ENCODE measurements around the gene GREM2. TPM values are rescaled to one million over a fixed set of nuclear protein-coding genes. Genes with fewer than 3 reads are reported as not detected.

GREM2 gene
- total RNA-seq, 1 experiment from 2014 or later = not detected

- no peaks in the 10 kb centered on the region for H4K20me1 ChIP-seq (ENCODE audit: low read length)
Measured at GRCh38 chr1:240528591-240528990, 83.4 kb downstream of the GREM2 start.

GRCh38 chr1:240527086-240527485, 84.9 kb downstream of the GREM2 start:
- no peak overlapping the region for H2AFZ ChIP-seq (ENCODE audit: low read length)
- no peaks in the 10 kb centered on the region for H4K20me1 ChIP-seq (ENCODE audit: low read length)
- no peaks in the 10 kb centered on the region for H3K9me3 ChIP-seq (ENCODE audit: low read length)
- DNase-seq = no peak
- no peak overlapping the region for H3K4me2 ChIP-seq (ENCODE audit: low read length)
- peaks cover 53% of the 10 kb centered on the region for H3K27me3 ChIP-seq (ENCODE audit: low read length)
- no peaks in the 10 kb centered on the region for H3K9me2 ChIP-seq (replicated peaks; ENCODE audit: low read length)
- no peaks in the 10 kb centered on the region for H3K36me3 ChIP-seq (ENCODE audit: low read depth, low read length)
- no peak overlapping the region for H3K4me3 ChIP-seq (ENCODE audit: low read length)
- ChIA-PET CTCF (no interaction called here), POLR2A (ENCODE audit: unreplicated experiment) (no interaction called here)
- TF ChIP-seq EZH2 (IDR thresholded peaks at IDR 0.05; ENCODE audit: low read length, unreplicated experiment) = no peak
- TF ChIP-seq, protein P1, sequence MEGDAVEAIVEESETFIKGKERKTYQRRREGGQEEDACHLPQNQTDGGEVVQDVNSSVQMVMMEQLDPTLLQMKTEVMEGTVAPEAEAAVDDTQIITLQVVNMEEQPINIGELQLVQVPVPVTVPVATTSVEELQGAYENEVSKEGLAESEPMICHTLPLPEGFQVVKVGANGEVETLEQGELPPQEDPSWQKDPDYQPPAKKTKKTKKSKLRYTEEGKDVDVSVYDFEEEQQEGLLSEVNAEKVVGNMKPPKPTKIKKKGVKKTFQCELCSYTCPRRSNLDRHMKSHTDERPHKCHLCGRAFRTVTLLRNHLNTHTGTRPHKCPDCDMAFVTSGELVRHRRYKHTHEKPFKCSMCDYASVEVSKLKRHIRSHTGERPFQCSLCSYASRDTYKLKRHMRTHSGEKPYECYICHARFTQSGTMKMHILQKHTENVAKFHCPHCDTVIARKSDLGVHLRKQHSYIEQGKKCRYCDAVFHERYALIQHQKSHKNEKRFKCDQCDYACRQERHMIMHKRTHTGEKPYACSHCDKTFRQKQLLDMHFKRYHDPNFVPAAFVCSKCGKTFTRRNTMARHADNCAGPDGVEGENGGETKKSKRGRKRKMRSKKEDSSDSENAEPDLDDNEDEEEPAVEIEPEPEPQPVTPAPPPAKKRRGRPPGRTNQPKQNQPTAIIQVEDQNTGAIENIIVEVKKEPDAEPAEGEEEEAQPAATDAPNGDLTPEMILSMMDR (conservative IDR thresholded peaks at IDR 0.05; ENCODE audit: low read depth, low read length) = no peak
- TF ChIP-seq EZH2phosphoT487 (IDR thresholded peaks at IDR 0.05; ENCODE audit: borderline replicate concordance, low read length) = no peak
- no peak overlapping the region for H3K9ac ChIP-seq (ENCODE audit: low read length)
- no peak for ATAC-seq
- intact Hi-C loops (cut with micrococcal nuclease) = no loop called here
- no peak overlapping the region for H3K27ac ChIP-seq (ENCODE audit: low read length)
- no peaks in the 10 kb centered on the region for H3F3A ChIP-seq (ENCODE audit: low read length, unreplicated experiment)
- no peaks in the 10 kb centered on the region for H3K79me2 ChIP-seq (ENCODE audit: low read length)
- H3K4me1 ChIP-seq (ENCODE audit: insufficient read depth, low read length) = no peaks in the 10 kb centered on the region
- BruUV-seq (replicated peaks) = no TSS peak

More at GRCh38 chr1:240528591-240528990, 83.4 kb downstream of the GREM2 start:
- CTCF ChIA-PET = no interaction called here
- H3K9me2 ChIP-seq (replicated peaks; ENCODE audit: low read length) = no peaks in the 10 kb centered on the region
- H3K27me3 ChIP-seq (ENCODE audit: low read length) = peaks cover 68% of the 10 kb centered on the region
- H3K27ac ChIP-seq (ENCODE audit: low read length) = no peak overlapping the region
- no peaks in the 10 kb centered on the region for H3K9me3 ChIP-seq (ENCODE audit: low read length)
- no peaks in the 10 kb centered on the region for H3K79me2 ChIP-seq (ENCODE audit: low read length)
- no peak overlapping the region for H3K4me2 ChIP-seq (ENCODE audit: low read length)
- POLR2A ChIA-PET (ENCODE audit: unreplicated experiment) = no interaction called here
- ATAC-seq (no peak), DNase-seq (no peak)
- intact Hi-C loops (cut with micrococcal nuclease) = no loop called here
- TF ChIP-seq, protein P1 (conservative IDR thresholded peaks at IDR 0.05; ENCODE audit: low read depth, low read length) = no peak
- TF ChIP-seq EZH2phosphoT487 (IDR thresholded peaks at IDR 0.05; ENCODE audit: borderline replicate concordance, low read length) (no peak), EZH2 (IDR thresholded peaks at IDR 0.05; ENCODE audit: low read length, unreplicated experiment) (no peak)
- no peaks in the 10 kb centered on the region for H3F3A ChIP-seq (ENCODE audit: low read length, unreplicated experiment)
- no peak overlapping the region for H2AFZ ChIP-seq (ENCODE audit: low read length)
- no peaks in the 10 kb centered on the region for H3K4me1 ChIP-seq (ENCODE audit: insufficient read depth, low read length)
- H3K36me3 ChIP-seq (ENCODE audit: low read depth, low read length) = no peaks in the 10 kb centered on the region
- no TSS peak for BruUV-seq (replicated peaks)
- no peak overlapping the region for H3K9ac ChIP-seq (ENCODE audit: low read length)
- H3K4me3 ChIP-seq (ENCODE audit: low read length) = no peak overlapping the region

DNA sequence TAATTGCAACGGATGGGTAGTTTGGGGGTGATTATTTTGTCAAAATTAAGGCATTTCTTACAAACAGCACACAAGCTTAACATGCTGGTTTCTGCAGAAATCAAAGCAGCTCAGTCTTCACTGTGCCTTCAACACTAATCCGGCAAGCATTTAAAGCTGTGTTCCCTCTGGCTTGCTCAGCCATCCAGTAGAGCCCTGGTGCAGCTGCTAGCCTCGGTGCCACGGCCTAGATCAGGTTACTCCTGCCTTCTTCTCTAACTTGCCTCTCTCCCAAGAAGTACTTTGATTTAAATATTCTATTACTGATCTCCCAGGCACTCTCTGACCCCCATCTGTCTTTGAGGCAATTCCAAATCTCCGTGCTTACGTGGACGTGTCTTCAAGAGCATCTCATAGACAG, 85.6 kb downstream of the GREM2 start:
- H3K27ac ChIP-seq (ENCODE audit: low read length) = no peak overlapping the region
- no peaks in the 10 kb centered on the region for H3K9me3 ChIP-seq (ENCODE audit: low read length)
- intact Hi-C loops (cut with micrococcal nuclease) = no loop called here
- CTCF ChIA-PET = no interaction called here
- DNase-seq = no peak
- no peaks in the 10 kb centered on the region for H4K20me1 ChIP-seq (ENCODE audit: low read length)
- no peaks in the 10 kb centered on the region for H3K79me2 ChIP-seq (ENCODE audit: low read length)
- no peak overlapping the region for H3K9ac ChIP-seq (ENCODE audit: low read length)
- H3K4me3 ChIP-seq (ENCODE audit: low read length) = no peak overlapping the region
- H3K4me2 ChIP-seq (ENCODE audit: low read length) = no peak overlapping the region
- no peak for TF ChIP-seq EZH2phosphoT487 (IDR thresholded peaks at IDR 0.05; ENCODE audit: borderline replicate concordance, low read length)
- no peaks in the 10 kb centered on the region for H3K4me1 ChIP-seq (ENCODE audit: insufficient read depth, low read length)
- H3F3A ChIP-seq (ENCODE audit: low read length, unreplicated experiment) = no peaks in the 10 kb centered on the region
- POLR2A ChIA-PET (ENCODE audit: unreplicated experiment) = no interaction called here
- H3K9me2 ChIP-seq (replicated peaks; ENCODE audit: low read length) = no peaks in the 10 kb centered on the region
- ATAC-seq = no peak
- H2AFZ ChIP-seq (ENCODE audit: low read length) = no peak overlapping the region
- peaks cover 48% of the 10 kb centered on the region for H3K27me3 ChIP-seq (ENCODE audit: low read length)
- BruUV-seq (replicated peaks) = no TSS peak
- H3K36me3 ChIP-seq (ENCODE audit: low read depth, low read length) = no peaks in the 10 kb centered on the region
